HepG2 (cell line): ENCODE data around the gene ZNF605. TPM values are rescaled to one million over a fixed set of nuclear protein-coding genes. Genes with fewer than 3 reads are reported as not detected.
A peak's percentile ranks its signal among the peaks of the same experiment; 100 is the strongest.

Experiments
- ATF2 ChIP-seq: sonication (generic); formaldehyde crosslinking; IDR thresholded peaks from 2 replicates; pipeline ENCODE4 v1.4.0; 2020; ENCODE audit warnings: missing genetic modification reagents
- CCDC6 ChIP-seq: sonication (generic); formaldehyde crosslinking; IDR thresholded peaks from 2 replicates; pipeline ENCODE4 v1.8.1; 2022; ENCODE audit warnings: mild to moderate bottlenecking, missing genetic modification reagents, moderate library complexity
- DMAP1 ChIP-seq: IDR thresholded peaks from 2 replicates; pipeline ENCODE4 v1.6.1; 2016
- ELF1 ChIP-seq: sonication (generic); formaldehyde crosslinking; IDR thresholded peaks from 2 replicates; pipeline ENCODE4 v1.4.0; 2020; ENCODE audit warnings: missing genetic modification reagents
- GATAD1 ChIP-seq: IDR thresholded peaks from 2 replicates; pipeline ENCODE4 v1.6.1; 2016; ENCODE audit warnings: missing genetic modification reagents, missing compliant biosample characterization
- GTF2F1 ChIP-seq: fragments of 150-350 bp; IDR thresholded peaks from 2 replicates; pipeline ENCODE4 v1.6.1; 2014; ENCODE audit warnings: low read length
- HCFC1 ChIP-seq: fragments of 150-350 bp; IDR thresholded peaks from 2 replicates; pipeline ENCODE4 v1.6.1; 2014; ENCODE audit warnings: low read depth, low read length
- HNF1B ChIP-seq: sonication (generic); formaldehyde crosslinking; IDR thresholded peaks from 2 replicates; pipeline ENCODE4 v1.5.1; 2020; ENCODE audit warnings: mild to moderate bottlenecking, moderate library complexity, missing genetic modification reagents
- HNF4G ChIP-seq, 2 experiments: sonication (generic) in 1 of 2; formaldehyde crosslinking in 1 of 2; IDR thresholded peaks; 2 replicates each; pipeline versions ENCODE4 v1.4.0 to v1.6.1; 2011 to 2020; ENCODE audit warnings: borderline replicate concordance in 2 of 2, low read depth in 2 of 2, mild to moderate bottlenecking in 2 of 2, low read length in 1 of 2, missing genetic modification reagents in 1 of 2, moderate library complexity in 1 of 2
- IRX3 ChIP-seq: sonication (generic); formaldehyde crosslinking; IDR thresholded peaks from 2 replicates; pipeline ENCODE4 v1.8.1; 2023; ENCODE audit warnings: mild to moderate bottlenecking, low read depth, missing genetic modification reagents, borderline replicate concordance
- KDM6A ChIP-seq: IDR thresholded peaks from 2 replicates; pipeline ENCODE4 v1.6.1; 2016; ENCODE audit warnings: low read depth
- KLF6 ChIP-seq: IDR thresholded peaks from 2 replicates; pipeline ENCODE4 v1.8.0; 2016; ENCODE audit warnings: missing biosample characterization, missing genetic modification reagents
- MXD1 ChIP-seq: sonication (generic); formaldehyde crosslinking; IDR thresholded peaks from 2 replicates; pipeline ENCODE4 v1.4.0; 2020; ENCODE audit warnings: mild to moderate bottlenecking, missing genetic modification reagents
- MYC ChIP-seq: sonication (generic); formaldehyde crosslinking; IDR thresholded peaks from 2 replicates; pipeline ENCODE4 v1.9.0; 2021; ENCODE audit warnings: missing genetic modification reagents, borderline replicate concordance
- NR2F6 ChIP-seq, 2 experiments: IDR thresholded peaks; 2 replicates each; pipeline ENCODE4 v1.6.1; 2016; ENCODE audit warnings: antibody characterized with exemption in 1 of 2, mild to moderate bottlenecking in 1 of 2
- SAP130 ChIP-seq: IDR thresholded peaks from 2 replicates; pipeline ENCODE4 v1.6.1; 2016; ENCODE audit warnings: low read depth
- TFE3 ChIP-seq: IDR thresholded peaks from 2 replicates; pipeline ENCODE4 v1.6.1; 2016
- TGIF2 ChIP-seq: IDR thresholded peaks from 2 replicates; pipeline ENCODE4 v1.6.1; 2016; ENCODE audit warnings: control low read depth, missing compliant biosample characterization
- ZFP1 ChIP-seq: IDR thresholded peaks from 2 replicates; pipeline ENCODE4 v1.6.1; 2016
- ZMAT5 ChIP-seq: sonication (generic); formaldehyde crosslinking; IDR thresholded peaks from 2 replicates; pipeline ENCODE4 v1.5.0; 2020; ENCODE audit warnings: mild to moderate bottlenecking, low read depth, missing genetic modification reagents, borderline replicate concordance
- ZNF33A ChIP-seq: sonication (generic); formaldehyde crosslinking; IDR thresholded peaks from 2 replicates; pipeline ENCODE4 v1.5.1; 2020; ENCODE audit warnings: missing genetic modification reagents, mild to moderate bottlenecking, moderate library complexity, borderline replicate concordance
- ZNF564 ChIP-seq: sonication (generic); formaldehyde crosslinking; IDR thresholded peaks from 2 replicates; pipeline ENCODE4 v1.8.1; 2023; ENCODE audit warnings: mild to moderate bottlenecking, missing genetic modification reagents
- ZNF749 ChIP-seq: sonication (generic); formaldehyde crosslinking; IDR thresholded peaks from 2 replicates; pipeline ENCODE4 v1.8.0; 2022; ENCODE audit warnings: mild to moderate bottlenecking, missing genetic modification reagents, moderate library complexity, borderline replicate concordance
- ZSCAN12 ChIP-seq: sonication (generic); formaldehyde crosslinking; IDR thresholded peaks from 2 replicates; pipeline ENCODE4 v1.9.0; 2021; ENCODE audit warnings: mild to moderate bottlenecking, missing genetic modification reagents
- ZSCAN9 ChIP-seq: IDR thresholded peaks from 2 replicates; pipeline ENCODE4 v1.6.1; 2016; ENCODE audit warnings: borderline replicate concordance
- polyA plus RNA-seq, 8 experiments: library from polyadenylated mRNA; depleted of rRNA in 3 of 8; stranded (reverse) in 7 of 8; unstranded in 1 of 8; fragments of >200 nt; fragmentation: Illumina TruSeq in 4 of 8; extraction: Trizol in 4 of 8; gene quantifications; 2 replicates each; pipeline versions ENCODE4 v1.2.1 to v1.2.3, GENCODE V29; 2011 to 2016; ENCODE audit warnings: low read depth in 4 of 8, missing spikeins in 1 of 8, mixed read lengths in 1 of 8; ENCODE audit not compliant: insufficient read depth in 1 of 8
- total RNA-seq, 5 experiments: library from RNA; depleted of rRNA; stranded (reverse); fragments of >200 nt; fragmentation: Illumina TruSeq; extraction: Trizol; gene quantifications; 2 replicates each; pipeline ENCODE4 v1.2.3, GENCODE V29; 2016; ENCODE audit warnings: low read depth in 1 of 5

ZNF605 gene
- total and polyA plus RNA-seq, 2 of the 13 experiments (the other 11 are each of a cell fraction or from before 2014, with no cell fraction given), result 6.7 to 6.8 TPM

- TF ChIP-seq MYC (peak; percentile 84), ZMAT5 (CRISPR knock-in tag) (no peak), SAP130 (peak; percentile 97), ATF2 (CRISPR knock-in tag) (peak; percentile 66; the same call in 1 of the 2 replicates), IRX3 (CRISPR knock-in tag) (peak; percentile 40; the same call in 1 of the 2 replicates), NR2F6 (IDR thresholded peaks at IDR 0.05) (no peak), NR2F6 (CRISPR knock-in tag; IDR thresholded peaks at IDR 0.05) (no peak), DMAP1 (CRISPR knock-in tag) (peak; percentile 94), GATAD1 (peak; percentile 75), TGIF2 (peak; percentile 82; the same call in 1 of the 2 replicates), ZNF564 (CRISPR knock-in tag) (peak; percentile 48; the same call in 1 of the 2 replicates), ZSCAN12 (CRISPR knock-in tag) (peak; percentile 81; the same call in 1 of the 2 replicates), ZNF749 (CRISPR knock-in tag) (no peak), ZSCAN9 (CRISPR knock-in tag) (peak; percentile 53; the same call in 1 of the 2 replicates), TFE3 (CRISPR knock-in tag) (peak; percentile 68; the same call in 1 of the 2 replicates), ZFP1 (peak; percentile 45; the same call in 1 of the 2 replicates), HNF4G (IDR thresholded peaks at IDR 0.05; ENCODE audit: borderline replicate concordance, low read depth, low read length) (no peak), HNF4G (CRISPR knock-in tag; IDR thresholded peaks at IDR 0.05; ENCODE audit: borderline replicate concordance, low read depth) (0 out of 2 replicates have a peak, but pooled peaks have one; percentile 14), KLF6 (CRISPR knock-in tag) (peak; percentile 78; the same call in 1 of the 2 replicates), ELF1 (CRISPR knock-in tag) (peak; percentile 99), ZNF33A (0 out of 2 replicates have a peak, but pooled peaks have one; percentile 81), MXD1 (peak; percentile 75; the same call in 1 of the 2 replicates), KDM6A (CRISPR knock-in tag) (no peak), HCFC1 (peak; percentile 75), GTF2F1 (no peak), CCDC6 (CRISPR knock-in tag) (peak; percentile 88), HNF1B (CRISPR knock-in tag) (0 out of 2 replicates have a peak, but pooled peaks have one; percentile 53)
Measured at GRCh38 chr12:132887513-132888351, 68.4 kb downstream of the ZNF605 start, which contains the start of gene CHFR (continued).
